Bronchial epithelial cell (primary cell): ENCODE results near the gene GLI3. TPM values are rescaled to one million over a fixed set of nuclear protein-coding genes. Genes with fewer than 3 reads are reported as not detected.

Experiments used
- DNase-seq: peaks from one replicate; pipeline ENCODE4 v3.0.0-alpha.2; 2010; ENCODE audit warnings: low read depth
- FAIRE-seq: peaks from 2 replicates; lab custom pipeline; 2011; peaks lifted over from hg19 to GRCh38; lab: Jason Lieb, UNC
- H3K27me3 ChIP-seq: 2 replicates; pipeline ENCODE4 v1.5.1; 2011; ENCODE audit warnings: low read length; ENCODE audit not compliant: control insufficient read depth, insufficient read depth
- H3K36me3 ChIP-seq: 2 replicates; pipeline ENCODE4 v1.5.1; 2011; ENCODE audit warnings: low read length; ENCODE audit not compliant: control insufficient read depth, insufficient read depth
- H3K4me3 ChIP-seq: 2 replicates; pipeline ENCODE4 v1.5.1; 2011; ENCODE audit warnings: mild to moderate bottlenecking, low read depth, low read length, control low read depth
- CTCF ChIP-seq: IDR thresholded peaks from 2 replicates; pipeline ENCODE4 v1.5.1; 2011; ENCODE audit warnings: mild to moderate bottlenecking, moderate library complexity, low read length, control low read depth, inconsistent platforms; ENCODE audit not compliant: insufficient read depth, severe bottlenecking
- total RNA-seq: library from RNA; depleted of rRNA; stranded (reverse); fragments of >200 nt; gene quantifications from 2 replicates; pipeline ENCODE4 v1.2.1, GENCODE V29; 2014

The GLI3 gene
- total RNA-seq, 1 donor from 2014 or later: 1.3 TPM

GRCh38 chr7:41977151-41977651 is 259.8 kb downstream of the GLI3 start:
- Histone ChIP-seq H3K27me3 (no peaks in the 10 kb centered on the region), H3K36me3 (peaks cover 8% of the 10 kb centered on the region), H3K4me3 (no peak overlapping the region)
- peak; percentile 76 for FAIRE-seq
- peak; percentile 73 for TF ChIP-seq CTCF
- DNase-seq: peak; percentile 67

GRCh38 chr7:41976411-41976810 is 260.6 kb downstream of the GLI3 start:
- peaks cover 8% of the 10 kb centered on the region for H3K36me3 ChIP-seq

GRCh38 chr7:41975849-41976248 is 261.2 kb downstream of the GLI3 start:
- no peak for TF ChIP-seq CTCF

More at GRCh38 chr7:41976411-41976810, 260.6 kb downstream of the GLI3 start:
- no peak for DNase-seq
- H3K4me3 ChIP-seq: no peak overlapping the region
- no peak for TF ChIP-seq CTCF
- no peak for FAIRE-seq
- H3K27me3 ChIP-seq: no peaks in the 10 kb centered on the region

GRCh38 chr7:41974870-41975557 is 262.0 kb downstream of the GLI3 start:
- DNase-seq (no peak), FAIRE-seq (no peak)
- H3K36me3 ChIP-seq: peaks cover 8% of the 10 kb centered on the region

More at GRCh38 chr7:41975849-41976248, 261.2 kb downstream of the GLI3 start:
- H3K36me3 ChIP-seq: peaks cover 8% of the 10 kb centered on the region
- DNase-seq: peak; percentile 35
- FAIRE-seq: no peak
- no peak overlapping the region for H3K4me3 ChIP-seq
- no peaks in the 10 kb centered on the region for H3K27me3 ChIP-seq

GRCh38 chr7:41973202-41973730 is 263.7 kb downstream of the GLI3 start:
- Histone ChIP-seq H3K36me3 (peaks cover 6% of the 10 kb centered on the region), H3K4me3 (no peak overlapping the region), H3K27me3 (no peaks in the 10 kb centered on the region)
- FAIRE-seq (no peak), DNase-seq (no peak)
- TF ChIP-seq CTCF: no peak

More at GRCh38 chr7:41974870-41975557, 262.0 kb downstream of the GLI3 start:
- H3K4me3 ChIP-seq: no peak overlapping the region
- no peak for TF ChIP-seq CTCF
- H3K27me3 ChIP-seq: no peaks in the 10 kb centered on the region
